ENCODE data around the gene NT5E.

NT5E gene

GRCh38 chr6:85421972-85422371, 27.9 kb upstream of the NT5E start:
- no peak for DNase-seq (ENCODE audit: low spot score)

- DNase-seq (ENCODE audit: low spot score) = no peak
Measured at GRCh38 chr6:85422996-85423395, 26.9 kb upstream of the NT5E start.

GRCh38 chr6:85424981-85425380, 24.9 kb upstream of the NT5E start:
- no peak for DNase-seq (ENCODE audit: low spot score)

GRCh38 chr6:85425997-85426396, 23.9 kb upstream of the NT5E start:
- no peak for DNase-seq (ENCODE audit: low spot score)

- DNase-seq (ENCODE audit: low spot score) = no peak
Measured at GRCh38 chr6:85428486-85428885, 21.4 kb upstream of the NT5E start.

GRCh38 chr6:85429346-85429745, 20.5 kb upstream of the NT5E start:
- no peak for DNase-seq (ENCODE audit: low spot score)

- DNase-seq (ENCODE audit: low spot score) = no peak
Measured at GRCh38 chr6:85431271-85431670, 18.6 kb upstream of the NT5E start.

GRCh38 chr6:85432554-85432953, 17.3 kb upstream of the NT5E start:
- DNase-seq (ENCODE audit: low spot score) = no peak

GRCh38 chr6:85435851-85436250, 14.0 kb upstream of the NT5E start:
- no peak for DNase-seq (ENCODE audit: low spot score)

GRCh38 chr6:85436411-85436810, 13.5 kb upstream of the NT5E start:
- no peak for DNase-seq (ENCODE audit: low spot score)

- DNase-seq (ENCODE audit: low spot score) = no peak
Measured at GRCh38 chr6:85436939-85437495, 12.9 kb upstream of the NT5E start.

- DNase-seq (ENCODE audit: low spot score) = no peak
Measured at GRCh38 chr6:85443349-85444117, 6.3 kb upstream of the NT5E start.

- DNase-seq (ENCODE audit: low spot score) = no peak
Measured at GRCh38 chr6:85449388-85449817, 480 bp upstream of the NT5E start.

- DNase-seq (ENCODE audit: low spot score) = no peak
Measured at GRCh38 chr6:85451565-85452306, 1.9 kb downstream of the NT5E start.

GRCh38 chr6:85452441-85452881, 2.6 kb downstream of the NT5E start:
- DNase-seq (ENCODE audit: low spot score) = no peak

GRCh38 chr6:85453052-85453451, 3.2 kb downstream of the NT5E start:
- no peak for DNase-seq (ENCODE audit: low spot score)

- DNase-seq (ENCODE audit: low spot score) = no peak
Measured at GRCh38 chr6:85453490-85453889, 3.6 kb downstream of the NT5E start.

- DNase-seq (ENCODE audit: low spot score) = no peak
Measured at GRCh38 chr6:85455471-85456026, 5.7 kb downstream of the NT5E start.

GRCh38 chr6:85456782-85457181, 6.9 kb downstream of the NT5E start:
- no peak for DNase-seq (ENCODE audit: low spot score)

GRCh38 chr6:85458184-85458583, 8.3 kb downstream of the NT5E start:
- no peak for DNase-seq (ENCODE audit: low spot score)

- DNase-seq (ENCODE audit: low spot score) = no peak
Measured at GRCh38 chr6:85458782-85459181, 8.9 kb downstream of the NT5E start.

GRCh38 chr6:85459224-85459901, 9.5 kb downstream of the NT5E start:
- DNase-seq (ENCODE audit: low spot score) = no peak

All from COLO829 (cell line).